ENCODE data around the gene TMCO4.

DNA sequence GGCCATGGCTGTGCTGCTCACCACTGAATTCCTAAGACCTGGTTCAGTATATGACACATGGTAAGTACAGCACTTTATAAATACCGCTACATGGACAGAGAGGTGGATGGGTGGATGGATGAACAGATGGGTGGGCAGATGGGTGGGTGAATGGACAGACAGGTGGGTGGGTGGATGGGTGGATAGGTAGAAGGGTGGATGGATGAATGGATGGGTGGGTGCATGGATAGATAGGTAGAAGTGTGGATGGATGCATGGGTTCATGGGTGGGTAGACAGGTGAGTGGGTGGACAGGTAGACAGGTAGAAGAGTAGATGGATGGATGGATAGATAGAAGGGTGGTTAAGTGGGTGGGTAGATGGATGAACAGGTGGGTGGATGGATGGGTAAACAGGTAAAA is 54.8 kb downstream of the TMCO4 start:
- TF ChIP-seq, protein P1, sequence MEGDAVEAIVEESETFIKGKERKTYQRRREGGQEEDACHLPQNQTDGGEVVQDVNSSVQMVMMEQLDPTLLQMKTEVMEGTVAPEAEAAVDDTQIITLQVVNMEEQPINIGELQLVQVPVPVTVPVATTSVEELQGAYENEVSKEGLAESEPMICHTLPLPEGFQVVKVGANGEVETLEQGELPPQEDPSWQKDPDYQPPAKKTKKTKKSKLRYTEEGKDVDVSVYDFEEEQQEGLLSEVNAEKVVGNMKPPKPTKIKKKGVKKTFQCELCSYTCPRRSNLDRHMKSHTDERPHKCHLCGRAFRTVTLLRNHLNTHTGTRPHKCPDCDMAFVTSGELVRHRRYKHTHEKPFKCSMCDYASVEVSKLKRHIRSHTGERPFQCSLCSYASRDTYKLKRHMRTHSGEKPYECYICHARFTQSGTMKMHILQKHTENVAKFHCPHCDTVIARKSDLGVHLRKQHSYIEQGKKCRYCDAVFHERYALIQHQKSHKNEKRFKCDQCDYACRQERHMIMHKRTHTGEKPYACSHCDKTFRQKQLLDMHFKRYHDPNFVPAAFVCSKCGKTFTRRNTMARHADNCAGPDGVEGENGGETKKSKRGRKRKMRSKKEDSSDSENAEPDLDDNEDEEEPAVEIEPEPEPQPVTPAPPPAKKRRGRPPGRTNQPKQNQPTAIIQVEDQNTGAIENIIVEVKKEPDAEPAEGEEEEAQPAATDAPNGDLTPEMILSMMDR (IDR thresholded peaks at IDR 0.05), result no peak
- TF ChIP-seq POLR2A (IDR thresholded peaks at IDR 0.05), result no peak

Data from sigmoid colon (tissue), 3 donors.